Fibroblast of skin of abdomen (primary cell): Measurements from ENCODE around the gene TMEM240.
"Not testable (repeated sequence)": the region's sequence is repeated elsewhere in the genome, so short reads cannot be mapped to it uniquely, and the experiment has no call there.

Experiments
- DNase-seq: peaks from one replicate; pipeline ENCODE4 v3.0.0-alpha.2; 2013

Gene TMEM240

GRCh38 chr1:1524750-1525383 lies 15.6 kb downstream of the TMEM240 start:
- not testable (repeated sequence) for DNase-seq

DNA sequence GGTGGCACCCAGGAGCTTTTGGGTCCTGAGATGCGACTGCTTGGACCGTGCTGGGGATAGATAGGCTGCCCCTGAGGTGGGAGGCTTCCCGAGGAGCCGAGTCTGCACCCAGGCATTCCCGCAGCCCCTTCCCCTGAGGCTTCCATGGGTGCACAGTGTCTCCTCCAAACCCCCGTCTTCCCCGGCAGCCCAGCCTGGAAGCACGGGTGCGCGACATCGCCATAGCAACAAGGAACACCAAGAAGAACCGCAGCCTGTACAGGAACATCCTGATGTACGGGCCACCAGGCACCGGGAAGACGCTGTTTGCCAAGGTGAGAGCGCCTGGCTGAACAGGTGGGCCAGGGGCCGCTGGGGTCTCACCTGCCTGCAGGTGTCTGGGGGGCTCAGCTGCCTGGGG lies 16.8 kb downstream of the TMEM240 start:
- not testable (repeated sequence) for DNase-seq

DNA sequence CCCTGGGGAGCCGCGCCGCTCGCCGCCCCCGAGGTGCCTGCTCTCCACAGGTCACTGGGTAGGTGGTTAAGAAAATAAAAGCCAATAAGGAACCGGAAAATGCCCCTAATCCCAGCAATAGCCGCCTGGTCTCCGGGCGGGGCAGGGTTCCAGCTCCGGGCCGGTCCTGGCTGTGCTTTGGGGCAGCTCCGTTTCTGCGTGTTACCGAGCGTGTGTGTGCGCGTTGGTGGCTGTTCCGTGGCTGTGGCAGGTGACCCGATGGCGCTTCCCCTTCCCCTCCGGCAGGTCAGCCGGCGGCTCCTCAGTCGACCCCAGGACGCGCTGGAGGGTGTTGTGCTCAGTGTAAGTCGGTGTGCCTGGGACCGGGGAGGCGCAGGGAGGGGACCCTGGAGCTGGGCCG lies 17.2 kb downstream of the TMEM240 start:
- not testable (repeated sequence) for DNase-seq

GRCh38 chr1:1522536-1522935 lies 17.9 kb downstream of the TMEM240 start:
- not testable (repeated sequence) for DNase-seq

DNA sequence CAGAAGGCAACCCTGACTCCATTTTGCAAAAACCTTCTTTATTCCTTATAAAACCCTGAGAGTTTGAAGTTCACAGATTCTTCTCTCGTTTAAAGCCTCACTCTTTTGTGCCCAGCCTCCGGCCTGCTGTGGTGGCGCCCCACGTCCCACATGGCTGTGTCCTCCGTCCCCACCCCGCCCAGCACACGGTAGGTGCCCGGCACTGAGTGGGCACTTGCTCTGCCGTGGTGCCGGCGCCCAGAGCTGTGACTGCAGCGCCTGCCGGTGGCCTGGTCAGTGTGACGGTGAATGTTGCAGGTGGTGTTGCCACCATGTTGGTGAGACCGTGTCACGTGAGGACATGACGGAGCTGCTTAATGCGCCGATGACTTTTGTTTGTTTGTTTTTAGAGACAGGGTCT lies 19.1 kb downstream of the TMEM240 start:
- no peak for DNase-seq

- not testable (repeated sequence) for DNase-seq
These were observed 20.5 kb downstream of the TMEM240 start for GRCh38 chr1:1519805-1520505.

DNA sequence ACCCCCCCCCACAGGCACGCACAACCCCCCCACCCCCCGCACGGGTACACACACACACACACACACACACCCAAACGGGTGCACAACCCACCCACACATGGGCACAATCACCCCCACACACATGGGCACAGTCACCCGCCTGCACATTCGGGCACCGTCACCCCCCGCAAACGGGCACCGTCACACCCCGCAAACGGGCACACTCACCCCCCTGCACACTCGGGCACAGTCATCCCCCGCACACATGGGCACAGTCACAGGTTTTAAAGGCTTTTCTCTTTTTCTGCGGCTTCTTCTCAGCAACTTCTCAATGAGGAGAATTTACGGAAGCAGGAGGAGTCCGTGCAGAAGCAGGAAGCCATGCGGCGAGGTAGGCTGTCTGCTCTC lies 21.8 kb downstream of the TMEM240 start:
- DNase-seq = not testable (repeated sequence)

GRCh38 chr1:1517973-1518620 lies 22.3 kb downstream of the TMEM240 start:
- no peak for DNase-seq

- DNase-seq = not testable (repeated sequence)
These were observed 23.5 kb downstream of the TMEM240 start for GRCh38 chr1:1516923-1517322.

DNA sequence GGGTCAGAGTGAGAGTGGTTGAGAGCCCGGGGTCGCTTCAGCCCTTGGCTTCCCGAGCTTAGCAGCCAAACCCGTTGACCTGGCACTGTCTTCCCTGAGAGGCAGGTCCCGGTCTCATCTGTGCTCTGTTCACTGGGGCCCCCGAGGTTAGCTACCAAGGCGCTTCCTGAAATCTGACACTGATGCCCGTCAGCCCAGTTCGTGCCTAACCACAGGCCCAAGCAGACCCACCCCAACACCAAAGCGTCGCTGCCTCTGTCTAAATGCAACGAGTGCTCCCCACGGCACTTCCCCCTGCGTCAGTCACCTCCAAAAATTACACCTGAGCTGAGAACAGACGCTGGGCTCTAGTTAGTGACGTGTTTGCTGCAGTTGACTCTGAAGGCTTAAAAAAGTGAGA lies 26.0 kb downstream of the TMEM240 start:
- DNase-seq = not testable (repeated sequence)

- DNase-seq = not testable (repeated sequence)
These were observed 26.7 kb downstream of the TMEM240 start for GRCh38 chr1:1513675-1514074.

DNA sequence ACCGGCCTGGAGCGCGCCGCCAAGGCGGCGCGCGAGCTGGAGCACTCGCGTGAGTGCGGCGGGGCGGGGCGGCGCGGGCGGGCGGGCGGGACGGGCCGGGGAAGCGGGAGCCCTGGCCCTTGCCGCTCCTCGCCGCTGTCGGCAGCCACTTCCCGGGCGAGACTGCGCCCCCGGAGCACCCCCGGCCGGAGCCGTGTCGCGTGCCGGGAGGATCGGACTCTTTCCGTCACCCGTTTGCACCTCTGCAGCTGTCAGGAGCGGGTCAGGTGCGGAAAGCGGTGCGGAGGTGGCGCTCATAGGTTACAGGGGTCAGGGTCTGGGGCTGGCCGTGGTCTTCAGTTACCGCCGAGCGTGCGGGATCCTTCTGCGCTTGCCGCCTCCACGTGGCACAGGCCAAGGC lies 28.0 kb downstream of the TMEM240 start:
- DNase-seq = not testable (repeated sequence)

DNA sequence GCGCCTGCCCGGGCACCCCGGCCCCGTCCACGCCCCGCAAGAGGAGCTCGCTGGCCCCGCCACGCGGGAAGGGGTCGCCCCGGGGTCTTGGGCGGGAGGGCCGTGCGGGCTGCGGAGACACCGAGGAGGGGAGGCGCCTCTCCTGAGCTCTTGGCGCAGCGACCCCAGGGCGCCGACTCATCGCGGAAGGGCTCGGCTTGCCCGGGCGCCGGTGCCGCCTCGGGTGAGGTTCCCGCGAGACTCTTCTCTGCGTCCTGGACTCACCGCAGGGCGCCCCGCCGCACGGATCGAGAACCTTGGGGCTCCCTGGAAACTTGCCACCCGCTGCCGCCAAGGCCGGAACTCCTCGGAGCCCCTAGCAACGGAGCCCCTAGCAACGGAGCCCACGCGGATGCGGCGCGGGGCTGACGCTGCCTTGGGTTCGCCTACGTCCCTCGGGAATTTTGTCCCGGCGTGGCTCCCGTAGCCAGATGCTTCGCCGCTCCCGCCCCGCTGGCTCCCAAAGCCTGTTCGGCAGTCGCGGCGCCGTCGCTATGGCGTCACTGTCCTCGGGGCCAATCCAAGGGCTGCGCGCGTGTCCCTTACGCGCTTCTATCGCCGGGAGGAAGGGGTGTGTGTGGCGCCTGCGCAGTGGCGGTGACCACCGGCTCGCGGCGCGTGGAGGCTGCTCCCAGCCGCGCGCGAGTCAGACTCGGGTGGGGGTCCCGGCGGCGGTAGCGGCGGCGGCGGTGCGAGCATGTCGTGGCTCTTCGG lies 28.7 kb downstream of the TMEM240 start, which contains the start of gene ATAD3A:
TSS of gene ATAD3A (plus strand) at position 630 of the 753 bp plus-strand sequence. CDS start at position 737, 107 bp downstream.
- DNase-seq = peak; percentile 98

DNA sequence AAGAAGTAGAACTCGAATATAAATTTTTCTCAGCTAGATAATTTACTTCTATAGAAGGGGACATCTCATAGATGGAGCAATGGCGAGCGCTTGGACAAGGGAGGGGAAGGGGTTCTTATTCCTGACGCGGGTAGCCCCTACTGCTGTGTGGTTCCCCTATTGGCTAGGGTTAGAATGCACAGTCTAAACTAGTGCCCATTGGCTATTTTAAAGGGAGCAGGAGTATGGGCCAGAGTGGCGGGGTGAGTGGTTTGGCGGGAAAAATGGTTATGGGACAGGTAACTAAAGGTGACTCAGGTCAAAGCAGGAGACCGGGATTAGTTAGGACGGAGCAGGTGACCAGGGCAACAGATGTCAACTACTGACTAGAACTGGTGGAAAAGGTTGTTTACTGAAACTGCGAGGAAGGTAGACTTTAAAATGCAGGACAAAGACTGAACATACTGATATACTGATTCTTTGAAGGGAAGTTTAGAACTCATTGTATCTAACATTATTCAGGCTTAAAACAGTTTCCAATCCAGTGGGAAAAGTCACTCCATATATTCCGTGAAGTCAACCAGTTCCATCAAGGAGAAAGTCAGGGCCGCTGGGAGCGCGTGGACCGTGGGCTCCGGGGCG lies 29.4 kb downstream of the TMEM240 start:
- peak; percentile 8 for DNase-seq

GRCh38 chr1:1509465-1509850 lies 31.0 kb downstream of the TMEM240 start:
- DNase-seq = not testable (repeated sequence)

DNA sequence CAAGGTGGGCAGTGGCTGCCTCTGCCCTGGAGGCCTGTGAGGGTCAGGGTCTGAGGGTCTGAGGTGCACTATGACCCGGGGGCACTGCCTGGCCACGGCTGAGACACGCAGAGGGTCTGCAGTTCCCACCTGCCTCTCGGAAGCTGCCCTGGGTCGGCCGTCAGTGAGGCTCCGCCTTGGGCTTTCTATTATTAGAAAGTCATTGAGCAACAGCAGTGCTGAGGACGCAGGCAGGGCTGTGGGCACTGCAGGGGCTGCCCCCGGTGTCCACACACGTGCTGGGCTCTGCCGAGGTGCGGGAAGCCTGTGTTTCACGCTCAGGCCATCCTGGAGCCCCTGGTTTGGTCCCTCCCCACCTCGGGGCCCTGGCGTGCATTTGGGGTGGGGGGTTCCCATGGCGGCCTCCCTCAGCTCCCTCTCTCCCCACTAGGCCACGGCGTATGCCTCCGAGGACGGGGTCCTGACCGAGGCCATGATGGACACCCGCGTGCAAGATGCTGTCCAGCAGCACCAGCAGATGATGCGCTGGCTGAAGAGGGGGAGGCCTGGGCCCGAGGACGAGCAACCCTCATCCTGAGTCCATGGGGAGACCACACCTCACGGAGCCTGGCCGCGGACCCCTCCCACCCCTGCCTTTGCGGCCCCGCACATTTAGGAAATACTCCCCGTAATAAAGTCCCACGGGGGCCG lies 31.5 kb downstream of the TMEM240 start:
- DNase-seq = not testable (repeated sequence)

GRCh38 chr1:1507305-1507704 lies 33.1 kb downstream of the TMEM240 start:
- DNase-seq = no peak

DNA sequence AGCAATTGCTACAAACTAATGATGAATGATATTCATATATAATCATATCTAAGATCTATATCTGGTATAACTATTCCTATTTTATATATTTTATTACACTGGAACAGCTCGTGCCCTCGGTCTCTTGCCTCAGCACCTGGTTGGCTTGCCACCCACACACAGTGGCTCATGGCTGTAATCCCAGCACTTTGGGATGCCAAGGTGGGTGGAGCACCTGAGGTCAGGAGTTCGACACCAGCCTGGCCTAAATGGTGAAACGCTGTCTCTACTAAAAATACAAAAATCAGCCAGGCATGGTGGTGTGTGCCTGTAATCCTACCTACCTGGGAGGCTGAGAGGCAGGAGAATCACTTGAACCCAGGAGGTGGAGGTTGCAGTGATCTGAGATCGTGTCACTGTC lies 34.6 kb downstream of the TMEM240 start:
- not testable (repeated sequence) for DNase-seq

GRCh38 chr1:1505366-1505798 lies 35.0 kb downstream of the TMEM240 start:
- DNase-seq = peak; percentile 7

- DNase-seq = peak; percentile 52
These were observed 35.6 kb downstream of the TMEM240 start for GRCh38 chr1:1504777-1505365.

DNA sequence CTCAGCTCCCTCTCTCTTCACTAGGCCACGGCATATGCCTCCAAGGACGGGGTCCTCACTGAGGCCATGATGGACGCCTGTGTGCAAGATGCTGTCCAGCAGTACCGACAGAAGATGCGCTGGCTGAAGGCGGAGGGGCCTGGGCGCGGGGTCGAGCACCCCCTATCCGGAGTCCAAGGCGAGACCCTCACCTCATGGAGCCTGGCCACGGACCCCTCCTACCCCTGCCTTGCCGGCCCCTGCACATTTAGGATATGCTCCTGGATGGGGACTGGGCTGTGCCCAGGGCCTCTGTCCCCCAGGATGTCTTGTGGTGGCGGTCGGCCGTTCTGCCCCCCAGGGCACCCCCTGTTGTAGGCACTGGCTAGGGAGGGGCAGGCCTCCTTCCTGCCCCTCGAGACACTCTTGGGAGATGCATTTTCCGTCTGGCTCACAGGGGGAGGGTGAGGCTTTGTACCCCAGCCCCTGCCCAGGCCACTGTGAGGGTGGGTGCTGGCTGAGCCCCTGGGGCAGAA lies 44.9 kb downstream of the TMEM240 start:
- not testable (repeated sequence) for DNase-seq
